RWPE1 (cell line): Measurements from ENCODE around the gene TCF7L1.
"Not testable (repeated sequence)": the region's sequence is repeated elsewhere in the genome, so short reads cannot be mapped to it uniquely, and the experiment has no call there.

Experiments used
- CTCF ChIA-PET: fragments of 350-600 bp; sonication (Branson Sonifier 250); formaldehyde crosslinking; extraction: SDS; loops from one replicate; lab custom pipeline; 2021; lab: Yijun Ruan, JAX
- POLR2A ChIA-PET: fragments of 400-600 bp; formaldehyde crosslinking; extraction: SDS; loops from one replicate; lab custom pipeline; 2020; ENCODE audit warnings: antibody characterized with exemption; ENCODE audit not compliant: low non-redundant PET; lab: Yijun Ruan, JAX
- DNase-seq: peaks from one replicate; pipeline ENCODE4 v3.0.0; 2012; ENCODE audit warnings: low spot score
- H3K27ac ChIP-seq: fragments of 450-650 bp; 2 replicates; pipeline ENCODE4 v1.5.1; 2017
- TF ChIP-seq, protein P1 (sequence below): fragments of 450-650 bp; conservative IDR thresholded peaks from 2 replicates; pipeline ENCODE4 v1.5.1; 2017; ENCODE audit warnings: low read depth, mild to moderate bottlenecking

The TCF7L1 gene

DNA sequence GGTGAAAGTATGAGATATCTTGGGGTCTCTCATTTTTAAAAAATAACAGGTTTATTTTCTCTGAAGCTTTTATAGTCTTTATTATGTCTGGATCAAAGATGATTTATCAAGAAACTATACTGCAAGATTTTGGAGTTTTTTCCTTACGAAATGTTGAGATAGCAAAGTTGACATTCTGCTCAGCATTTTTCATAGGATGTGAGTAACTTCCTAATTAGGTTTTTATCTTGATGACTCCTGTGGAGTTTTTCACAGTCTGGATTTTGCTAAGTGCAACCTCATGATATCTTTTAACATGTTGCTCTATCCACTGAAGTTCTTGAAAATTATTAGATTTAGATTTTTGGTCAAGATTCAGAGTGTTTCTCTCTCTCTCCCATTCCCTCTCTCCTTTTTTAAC is 17.8 kb downstream of the TCF7L1 start:
- CTCF ChIA-PET = no interaction called here
- H3K27ac ChIP-seq = no peak overlapping the region
- POLR2A ChIA-PET = no interaction called here
- TF ChIP-seq, protein P1, sequence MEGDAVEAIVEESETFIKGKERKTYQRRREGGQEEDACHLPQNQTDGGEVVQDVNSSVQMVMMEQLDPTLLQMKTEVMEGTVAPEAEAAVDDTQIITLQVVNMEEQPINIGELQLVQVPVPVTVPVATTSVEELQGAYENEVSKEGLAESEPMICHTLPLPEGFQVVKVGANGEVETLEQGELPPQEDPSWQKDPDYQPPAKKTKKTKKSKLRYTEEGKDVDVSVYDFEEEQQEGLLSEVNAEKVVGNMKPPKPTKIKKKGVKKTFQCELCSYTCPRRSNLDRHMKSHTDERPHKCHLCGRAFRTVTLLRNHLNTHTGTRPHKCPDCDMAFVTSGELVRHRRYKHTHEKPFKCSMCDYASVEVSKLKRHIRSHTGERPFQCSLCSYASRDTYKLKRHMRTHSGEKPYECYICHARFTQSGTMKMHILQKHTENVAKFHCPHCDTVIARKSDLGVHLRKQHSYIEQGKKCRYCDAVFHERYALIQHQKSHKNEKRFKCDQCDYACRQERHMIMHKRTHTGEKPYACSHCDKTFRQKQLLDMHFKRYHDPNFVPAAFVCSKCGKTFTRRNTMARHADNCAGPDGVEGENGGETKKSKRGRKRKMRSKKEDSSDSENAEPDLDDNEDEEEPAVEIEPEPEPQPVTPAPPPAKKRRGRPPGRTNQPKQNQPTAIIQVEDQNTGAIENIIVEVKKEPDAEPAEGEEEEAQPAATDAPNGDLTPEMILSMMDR = no peak
- DNase-seq = no peak

DNA sequence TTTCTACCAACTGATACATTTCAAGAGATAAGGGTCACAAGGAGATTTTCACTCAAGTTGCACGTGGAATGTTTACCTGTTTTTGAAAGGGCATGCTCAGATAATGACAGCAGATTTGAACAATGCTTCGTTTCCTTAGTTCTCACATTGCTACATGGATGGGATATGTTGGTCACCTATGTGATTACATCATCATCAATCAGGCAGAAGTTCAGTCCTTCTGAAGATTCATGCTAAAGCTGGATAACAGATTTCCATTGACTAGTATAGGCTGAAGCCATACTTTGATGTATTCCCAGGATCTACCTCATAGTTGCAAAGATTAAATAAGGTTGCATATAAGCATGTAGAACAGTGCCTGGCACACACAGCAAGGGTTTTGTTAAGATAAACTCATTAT is 19.7 kb downstream of the TCF7L1 start:
- no peak overlapping the region for H3K27ac ChIP-seq
- DNase-seq = no peak
- POLR2A ChIA-PET = no interaction called here
- CTCF ChIA-PET = no interaction called here
- TF ChIP-seq, protein P1 = no peak

DNA sequence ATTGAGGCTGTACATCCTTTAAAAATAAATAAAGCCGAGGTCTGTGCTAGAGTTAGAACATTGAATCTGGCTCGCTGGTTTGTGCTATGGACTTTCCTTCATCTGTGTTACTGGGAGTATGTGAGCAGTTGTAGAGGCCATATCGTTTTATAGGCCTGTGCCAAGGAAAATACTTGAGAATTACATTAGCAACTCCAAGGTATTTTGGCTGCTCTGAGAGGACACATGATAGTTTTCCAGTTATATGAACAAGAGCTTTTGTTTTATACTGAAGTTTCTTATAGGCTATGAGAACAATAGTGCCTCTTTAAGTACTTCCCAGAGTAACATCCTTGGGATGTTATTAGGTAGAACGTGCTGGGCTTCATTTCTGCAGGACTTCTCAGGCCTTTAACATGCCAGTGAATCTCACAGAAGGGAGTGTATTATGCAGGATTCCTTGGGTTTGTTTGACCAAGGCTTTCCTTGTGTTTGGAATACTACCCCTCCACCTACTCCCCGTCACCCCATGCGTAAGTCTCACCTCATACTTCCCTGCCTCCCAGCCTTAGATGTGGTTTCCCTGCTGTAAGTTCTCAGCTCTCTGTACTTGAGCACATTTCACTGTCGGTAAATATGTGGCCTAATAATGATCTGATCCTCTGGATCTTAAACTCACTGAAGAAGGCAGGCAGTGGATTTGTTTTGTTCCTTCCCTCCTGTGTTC is 21.0 kb downstream of the TCF7L1 start:
- ChIA-PET CTCF (interaction anchor here (0.6 kb wide), 2 partner anchors 32 to 1184 kb away, joined by 3 to 4 read pairs; no protein-coding TSS in a partner anchor), POLR2A (interaction anchor here (0.6 kb wide), 1 partner anchor 12 kb away, joined by 7 read pairs; no protein-coding TSS in a partner anchor)
- TF ChIP-seq, protein P1 = no peak
- H3K27ac ChIP-seq = no peak overlapping the region
- DNase-seq = no peak

DNA sequence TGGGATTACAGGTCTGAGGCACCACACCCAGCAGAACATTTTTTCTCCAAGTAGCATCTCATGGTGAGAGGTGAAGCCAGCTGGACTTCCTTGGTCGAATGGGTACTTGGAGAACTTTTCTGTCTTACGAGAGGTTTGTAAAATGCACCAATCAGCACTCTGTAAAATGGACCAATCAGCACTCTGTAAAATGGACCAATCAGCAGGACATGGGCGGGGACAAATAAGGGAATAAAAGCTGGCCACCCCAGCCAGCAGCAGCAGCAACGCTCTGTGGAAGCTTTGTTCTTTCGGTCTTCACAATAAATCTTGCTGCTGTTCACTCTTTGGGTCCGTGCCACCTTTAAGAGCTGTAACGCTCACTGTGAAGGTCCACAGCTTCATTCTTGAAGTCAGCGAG is 21.9 kb downstream of the TCF7L1 start:
- POLR2A ChIA-PET, DNase-seq, H3K27ac ChIP-seq: not testable (repeated sequence)
- CTCF ChIA-PET = interaction anchor here (0.6 kb wide), 2 partner anchors 22 to 31 kb away, joined by 3 read pairs; no protein-coding TSS in a partner anchor

DNA sequence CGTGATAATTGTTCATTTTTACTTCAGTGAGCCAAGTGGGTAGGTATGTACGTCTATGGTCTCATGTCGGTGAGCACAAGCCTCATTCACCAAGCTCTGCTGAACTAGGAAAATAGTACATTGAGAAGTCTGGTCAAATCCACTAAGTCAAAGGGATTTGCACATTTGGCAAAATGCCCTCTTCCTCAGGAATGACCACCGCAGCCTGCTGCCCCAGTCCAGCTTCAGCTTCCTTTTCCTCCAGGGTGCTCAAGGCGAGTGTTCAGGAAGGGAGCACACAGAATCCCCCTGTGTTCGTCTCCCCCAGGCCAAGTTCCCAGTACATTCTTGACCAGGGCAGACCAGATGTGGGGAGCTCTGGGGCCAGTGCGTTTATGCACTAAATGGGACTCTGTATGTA is 23.0 kb downstream of the TCF7L1 start:
- DNase-seq = no peak
- no peak overlapping the region for H3K27ac ChIP-seq
- POLR2A ChIA-PET = no interaction called here
- TF ChIP-seq, protein P1 = no peak
- CTCF ChIA-PET = no interaction called here

DNA sequence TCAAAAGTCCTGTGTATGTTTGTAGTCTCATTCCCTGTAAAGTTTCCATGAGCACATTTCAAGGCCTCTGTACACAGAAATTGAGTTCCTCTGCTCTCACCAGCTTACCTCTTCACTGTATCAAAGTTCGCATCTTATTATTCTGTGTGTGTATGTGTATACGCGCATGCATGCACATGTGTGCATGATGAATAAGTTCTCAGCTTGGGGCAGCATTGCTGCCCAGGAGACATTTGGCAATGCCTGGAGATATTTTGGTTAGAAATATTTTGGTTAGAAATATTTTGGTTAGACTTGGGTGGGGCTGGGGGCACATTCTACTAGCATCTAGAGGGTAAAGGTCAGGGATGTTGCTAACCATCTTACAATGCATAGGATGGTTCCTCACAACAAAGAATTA is 23.4 kb downstream of the TCF7L1 start:
- TF ChIP-seq, protein P1 = no peak
- POLR2A ChIA-PET = no interaction called here
- no peak for DNase-seq
- no peak overlapping the region for H3K27ac ChIP-seq
- CTCF ChIA-PET = no interaction called here

DNA sequence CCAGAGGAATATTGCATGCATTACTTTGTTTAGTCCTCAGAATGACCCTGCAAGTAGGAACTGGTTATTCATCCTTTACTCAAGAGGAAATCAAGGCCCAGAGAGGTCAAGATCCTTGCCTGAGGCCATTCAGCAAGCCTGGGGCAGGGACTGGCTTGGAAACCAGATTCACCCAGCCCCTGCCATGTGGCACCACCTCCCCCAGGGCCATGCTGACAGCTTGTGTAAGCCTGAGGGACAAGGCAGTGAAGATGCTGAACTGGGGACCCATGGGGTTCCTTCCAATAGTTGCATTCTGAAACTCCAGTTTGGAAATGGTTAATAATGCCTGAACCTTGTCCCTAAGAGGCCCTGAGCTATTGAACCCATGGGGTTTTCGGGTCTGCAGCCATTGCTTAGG is 24.2 kb downstream of the TCF7L1 start:
- no peak for DNase-seq
- ChIA-PET CTCF (no interaction called here), POLR2A (no interaction called here)
- TF ChIP-seq, protein P1 = no peak
- no peak overlapping the region for H3K27ac ChIP-seq
